Stimulated activated CD4-positive, alpha-beta T cell treated with anti-CD3 and anti-CD28 coated beads, TNF-alpha, amount 100 ng/mL, for 48 hours (primary cell): ENCODE results near the gene RUSC2.
"Not testable (repeated sequence)": the region's sequence is repeated elsewhere in the genome, so short reads cannot be mapped to it uniquely, and the experiment has no call there.

ENCODE experiments used
- DNase-seq, 3 donors: peaks; one replicate each; pipeline ENCODE4 v3.0.0-alpha.2; 2020; ENCODE audit warnings: low read depth in 3 of 3

RUSC2 gene

GRCh38 chr9:35523556-35523955 is 33.6 kb downstream of the RUSC2 start:
- not testable (repeated sequence) for DNase-seq

GRCh38 chr9:35526087-35526801 is 36.3 kb downstream of the RUSC2 start:
- no peak for DNase-seq

GRCh38 chr9:35529161-35529823 is 39.4 kb downstream of the RUSC2 start:
- DNase-seq: no peak

- no peak for DNase-seq
Observed at GRCh38 chr9:35533398-35533797, 43.5 kb downstream of the RUSC2 start.

GRCh38 chr9:35534921-35535320 is 45.0 kb downstream of the RUSC2 start:
- DNase-seq: not testable (repeated sequence)

- no peak for DNase-seq
Observed at GRCh38 chr9:35537913-35538312, 48.0 kb downstream of the RUSC2 start.

GRCh38 chr9:35538361-35539234 is 48.7 kb downstream of the RUSC2 start:
- no peak for DNase-seq
